Measurements from ENCODE around the gene IFT74.

The IFT74 gene

DNA sequence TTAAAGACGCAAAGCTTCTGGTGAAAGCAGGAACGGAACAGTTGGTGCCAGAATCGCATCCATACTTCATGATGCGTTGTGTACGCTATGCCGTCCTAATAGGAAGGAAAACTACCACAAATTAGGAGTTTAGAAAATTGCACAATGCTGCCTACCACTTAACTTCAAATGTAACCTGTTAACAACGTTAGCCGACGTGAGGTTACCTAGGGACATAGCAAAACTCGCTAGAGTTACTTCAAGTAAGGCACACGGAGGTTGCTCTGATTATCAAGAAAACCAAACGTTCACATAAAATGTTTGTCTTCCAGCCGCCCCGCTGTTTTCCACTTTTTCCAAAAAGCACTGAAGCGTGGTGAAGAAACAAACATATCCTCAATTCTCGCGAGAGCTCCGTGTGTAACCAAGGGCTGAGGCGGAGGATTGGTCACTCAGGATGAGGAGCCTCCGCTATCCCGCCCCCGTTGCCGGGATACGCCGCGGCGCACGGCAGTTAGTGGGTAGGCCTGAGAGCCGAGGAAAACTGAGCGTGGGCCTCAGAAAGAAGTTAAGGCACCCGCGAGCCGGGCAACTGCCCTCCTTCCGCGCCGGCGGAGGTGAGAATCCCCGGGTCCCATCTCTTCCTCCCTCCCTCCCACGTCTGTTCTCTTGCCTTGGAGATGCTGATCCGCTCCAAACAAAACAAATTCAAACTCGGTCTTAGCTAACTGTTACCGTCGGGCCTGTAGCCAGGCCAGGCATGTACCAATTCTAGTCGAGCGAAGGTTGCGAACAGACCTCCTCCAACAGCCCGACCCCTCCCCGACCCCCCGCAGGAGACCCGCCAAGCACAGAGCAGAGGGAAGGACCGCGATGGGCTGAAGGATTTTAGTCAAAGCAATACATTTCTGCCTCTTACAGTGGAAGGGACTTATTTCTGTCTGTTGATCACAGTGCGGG lies at the start of gene IFT74:
IFT74 (plus strand) TSS at position 492 of the 939 bp plus-strand sequence. CDS start 5,556 bp downstream, outside the sequence.
- H3K27me3 Mint-ChIP-seq (ENCODE audit: low read depth, poor library complexity): peaks cover 3% of the 10 kb centered on the region
- TF ChIP-seq CTCF (IDR thresholded peaks at IDR 0.05): no peak
- peak within 1 kb of the TSS; percentile 99 for H3K27ac Mint-ChIP-seq
- H3K36me3 Mint-ChIP-seq (ENCODE audit: low read depth): peaks cover 13% of the 10 kb centered on the region
- peaks cover 34% of the 10 kb centered on the region for H3K4me1 Mint-ChIP-seq
- peak within 1 kb of the TSS; percentile 93 for H3K4me3 Mint-ChIP-seq
- no peaks in the 10 kb centered on the region for H3K9me3 Mint-ChIP-seq
- DNase-seq: peak; percentile 94

DNA sequence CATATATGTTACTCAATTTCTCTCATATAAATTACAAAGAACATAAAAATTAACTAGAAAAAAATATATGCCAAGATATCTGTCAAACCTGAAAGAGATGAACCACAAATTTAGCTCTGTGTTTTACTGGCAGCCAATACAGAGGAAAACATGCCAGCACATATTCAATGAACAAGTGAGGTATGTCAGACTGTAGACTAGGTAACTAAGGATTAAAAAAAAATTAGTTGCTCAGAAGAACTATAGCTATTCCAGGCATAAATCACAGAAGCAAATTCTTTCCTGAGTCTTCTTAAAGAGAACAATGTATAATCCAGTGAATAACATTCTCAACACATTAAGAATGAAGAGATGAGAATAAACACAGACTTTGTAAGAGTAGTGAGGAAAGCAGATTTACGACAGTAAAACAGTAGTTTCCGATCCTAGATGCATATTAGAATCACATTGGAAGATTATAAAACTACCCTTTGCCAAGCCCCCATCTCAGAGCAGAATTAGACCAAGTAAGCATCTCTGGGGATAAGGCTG lies 43.0 kb upstream of the IFT74 start:
- H3K9me3 Mint-ChIP-seq: no peaks in the 10 kb centered on the region
- no peak for TF ChIP-seq CTCF (IDR thresholded peaks at IDR 0.05)

GRCh38 chr9:26919698-26920097 lies 36.5 kb upstream of the IFT74 start:
- H3K4me1 Mint-ChIP-seq: no peaks in the 10 kb centered on the region
- H3K27me3 Mint-ChIP-seq (ENCODE audit: low read depth, poor library complexity): no peaks in the 10 kb centered on the region
- H3K27ac Mint-ChIP-seq: no peak overlapping the region
- no peak for TF ChIP-seq CTCF (IDR thresholded peaks at IDR 0.05)
- peaks cover 72% of the 10 kb centered on the region for H3K36me3 Mint-ChIP-seq (ENCODE audit: low read depth)
- DNase-seq: no peak
- H3K9me3 Mint-ChIP-seq: no peaks in the 10 kb centered on the region
- no peak overlapping the region for H3K4me3 Mint-ChIP-seq

More for the DNA sequence above, 43.0 kb upstream of the IFT74 start:
- no peak for DNase-seq
- H3K27me3 Mint-ChIP-seq (ENCODE audit: low read depth, poor library complexity): no peaks in the 10 kb centered on the region
- no peak overlapping the region for H3K4me3 Mint-ChIP-seq
- H3K27ac Mint-ChIP-seq: no peak overlapping the region
- no peaks in the 10 kb centered on the region for H3K4me1 Mint-ChIP-seq
- H3K36me3 Mint-ChIP-seq (ENCODE audit: low read depth): peaks cover 53% of the 10 kb centered on the region

GRCh38 chr9:26925609-26926008 lies 30.6 kb upstream of the IFT74 start:
- Mint-ChIP-seq H3K4me3 (no peak overlapping the region), H3K9me3 (no peaks in the 10 kb centered on the region), H3K27me3 (ENCODE audit: low read depth, poor library complexity) (no peaks in the 10 kb centered on the region), H3K4me1 (no peaks in the 10 kb centered on the region), H3K27ac (no peak overlapping the region), H3K36me3 (ENCODE audit: low read depth) (peaks cover 63% of the 10 kb centered on the region)
- DNase-seq: no peak
- TF ChIP-seq CTCF (IDR thresholded peaks at IDR 0.05): no peak

- Mint-ChIP-seq H3K4me3 (no peak overlapping the region), H3K27me3 (ENCODE audit: low read depth, poor library complexity) (no peaks in the 10 kb centered on the region), H3K27ac (peak overlapping the region; percentile 97), H3K4me1 (no peaks in the 10 kb centered on the region), H3K9me3 (no peaks in the 10 kb centered on the region), H3K36me3 (ENCODE audit: low read depth) (peaks cover 56% of the 10 kb centered on the region)
- no peak for DNase-seq
- TF ChIP-seq CTCF (IDR thresholded peaks at IDR 0.05): no peak
These were observed 27.2 kb upstream of the IFT74 start for GRCh38 chr9:26928902-26929495.
